Panc1 (cell line): ENCODE results near the gene DUSP15. TPM values are rescaled to one million over a fixed set of nuclear protein-coding genes. Genes with fewer than 3 reads are reported as not detected.
"Not testable (repeated sequence)": the region's sequence is repeated elsewhere in the genome, so short reads cannot be mapped to it uniquely, and the experiment has no call there.

ENCODE experiments used
- ATAC-seq: fragments of 200-7000 bp; cut with Tn5 transposase; 2 replicates; pipeline ENCODE4 v1.9.1; 2020; ENCODE audit warnings: mild to moderate bottlenecking, moderate library complexity
- BruUV-seq: library from RNA; stranded (reverse); fragments of 400-500 nt; replicated peaks from 2 replicates; lab custom pipeline; 2021; lab: Mats Ljungman, UMichigan
- CTCF ChIA-PET: fragments of 300-600 bp; sonication (Branson Sonifier 250); formaldehyde crosslinking; loops from one replicate; lab custom pipeline; 2022; ENCODE audit warnings: antibody characterized with exemption; lab: Charles Lee
- POLR2A ChIA-PET: fragments of 300-600 bp; sonication (Branson Sonifier 250); formaldehyde crosslinking; loops from one replicate; lab custom pipeline; 2022; ENCODE audit warnings: antibody characterized with exemption; lab: Charles Lee
- DNase-seq: peaks from one replicate; pipeline ENCODE4 v3.0.0-alpha.2; 2010; ENCODE audit warnings: low read depth, low spot score
- H3K27ac ChIP-seq: 2 replicates; pipeline ENCODE4 v1.5.1; 2011; ENCODE audit warnings: mild to moderate bottlenecking, low read length, inconsistent platforms
- H3K27me3 ChIP-seq: fragments of 200-500 bp; sonication (Bioruptor generic); 2 replicates; pipeline ENCODE4 v1.6.0; 2014; ENCODE audit warnings: low read length, inconsistent platforms; ENCODE audit not compliant: control insufficient read depth, insufficient read depth
- H3K36me3 ChIP-seq: fragments of 200-500 bp; sonication (Bioruptor generic); 2 replicates; pipeline ENCODE4 v1.5.1; 2014; ENCODE audit warnings: inconsistent platforms, mild to moderate bottlenecking, low read length, moderate library complexity; ENCODE audit not compliant: control insufficient read depth, insufficient read depth
- H3K4me1 ChIP-seq: 2 replicates; pipeline ENCODE4 v1.5.1; 2011; ENCODE audit warnings: inconsistent platforms, mild to moderate bottlenecking, low read length, moderate library complexity; ENCODE audit not compliant: control insufficient read depth, insufficient read depth
- H3K4me3 ChIP-seq, 2 experiments: 2 replicates each; pipeline ENCODE4 v1.5.1; 2011 to 2012; ENCODE audit warnings: low read depth in 2 of 2, low read length in 2 of 2, mild to moderate bottlenecking in 2 of 2, inconsistent platforms in 1 of 2, moderate library complexity in 1 of 2
- H3K9me3 ChIP-seq: fragments of 200-500 bp; sonication (Bioruptor generic); 2 replicates; pipeline ENCODE4 v1.5.1; 2014; ENCODE audit warnings: low read depth, mild to moderate bottlenecking, inconsistent platforms, low read length, moderate library complexity; ENCODE audit not compliant: control insufficient read depth, insufficient read depth
- POLR2AphosphoS5 ChIP-seq: IDR thresholded peaks from 2 replicates; pipeline ENCODE4 v1.6.1; 2012; ENCODE audit warnings: mild to moderate bottlenecking, low read depth, low read length, moderate library complexity
- SIN3A ChIP-seq: IDR thresholded peaks from 2 replicates; pipeline ENCODE4 v1.6.1; 2012; ENCODE audit warnings: low read depth, mild to moderate bottlenecking, low read length, moderate library complexity, borderline replicate concordance; ENCODE audit not compliant: insufficient read depth
- TCF7L2 ChIP-seq: IDR thresholded peaks from 2 replicates; pipeline ENCODE4 v1.6.1; 2011; ENCODE audit warnings: mild to moderate bottlenecking, low read depth, low read length, inconsistent platforms
- in situ Hi-C: cut with HindIII; loops from 2 replicates; pipeline ENCODE4 v1.10.0; 2016; ENCODE audit warnings: low sequenced_read_pairs, low pct_unique_long_range_greater_than_20kb
- intact Hi-C: fragments of 100-400 bp; cut with micrococcal nuclease; formaldehyde crosslinking; loops from one replicate; pipeline ENCODE4 v1.10.0; 2022; ENCODE audit not compliant: unreplicated experiment
- total RNA-seq: library from RNA; stranded (reverse); gene quantifications from one replicate; pipeline ENCODE4 v1.2.1, GENCODE V29; 2021; ENCODE audit not compliant: unreplicated experiment
- TF ChIP-seq, protein P1 (sequence below): fragments of 450-650 bp; IDR thresholded peaks from 2 replicates; pipeline ENCODE4 v1.5.1; 2017; ENCODE audit warnings: mild to moderate bottlenecking
- TF ChIP-seq, protein P2 (sequence below), 2 experiments: IDR thresholded peaks; 2 replicates each; pipeline ENCODE4 v1.6.1; 2011 to 2012; ENCODE audit warnings: low read depth in 2 of 2, control low read depth in 1 of 2, low read length in 1 of 2, mild to moderate bottlenecking in 1 of 2, moderate library complexity in 1 of 2; ENCODE audit not compliant: insufficient read depth in 1 of 2

DUSP15 gene
- total RNA-seq, 1 experiment from 2014 or later = 23.6 TPM

DNA sequence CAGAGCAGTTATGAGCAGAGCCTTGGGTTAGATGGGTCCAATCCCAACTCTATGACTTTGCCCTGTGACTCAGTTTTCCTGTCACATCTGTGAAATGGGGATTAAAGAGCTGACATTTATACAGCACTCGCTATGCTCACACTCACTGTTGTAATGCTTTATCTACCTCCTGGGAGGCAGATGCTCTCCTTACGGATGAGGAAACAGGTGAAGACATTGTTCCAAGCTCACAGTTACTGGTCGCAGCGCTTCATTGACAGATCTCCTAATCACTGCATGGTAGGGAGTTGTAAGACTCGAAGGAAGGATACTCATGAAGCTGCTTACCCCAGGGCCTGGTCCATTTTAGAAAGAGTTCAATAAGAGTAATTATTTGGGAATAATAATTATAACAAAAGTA is 54.1 kb downstream of the DUSP15 start:
- DNase-seq (no peak), ATAC-seq (no peak)
- Histone ChIP-seq H3K9me3 (no peaks in the 10 kb centered on the region), H3K27me3 (no peaks in the 10 kb centered on the region), H3K36me3 (no peaks in the 10 kb centered on the region), H3K4me3 (no peak overlapping the region), H3K4me1 (peaks cover 31% of the 10 kb centered on the region), H3K27ac (peak overlapping the region; percentile 44)
- TF ChIP-seq, protein P1, sequence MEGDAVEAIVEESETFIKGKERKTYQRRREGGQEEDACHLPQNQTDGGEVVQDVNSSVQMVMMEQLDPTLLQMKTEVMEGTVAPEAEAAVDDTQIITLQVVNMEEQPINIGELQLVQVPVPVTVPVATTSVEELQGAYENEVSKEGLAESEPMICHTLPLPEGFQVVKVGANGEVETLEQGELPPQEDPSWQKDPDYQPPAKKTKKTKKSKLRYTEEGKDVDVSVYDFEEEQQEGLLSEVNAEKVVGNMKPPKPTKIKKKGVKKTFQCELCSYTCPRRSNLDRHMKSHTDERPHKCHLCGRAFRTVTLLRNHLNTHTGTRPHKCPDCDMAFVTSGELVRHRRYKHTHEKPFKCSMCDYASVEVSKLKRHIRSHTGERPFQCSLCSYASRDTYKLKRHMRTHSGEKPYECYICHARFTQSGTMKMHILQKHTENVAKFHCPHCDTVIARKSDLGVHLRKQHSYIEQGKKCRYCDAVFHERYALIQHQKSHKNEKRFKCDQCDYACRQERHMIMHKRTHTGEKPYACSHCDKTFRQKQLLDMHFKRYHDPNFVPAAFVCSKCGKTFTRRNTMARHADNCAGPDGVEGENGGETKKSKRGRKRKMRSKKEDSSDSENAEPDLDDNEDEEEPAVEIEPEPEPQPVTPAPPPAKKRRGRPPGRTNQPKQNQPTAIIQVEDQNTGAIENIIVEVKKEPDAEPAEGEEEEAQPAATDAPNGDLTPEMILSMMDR = no peak
- no peak for TF ChIP-seq POLR2AphosphoS5
- TF ChIP-seq TCF7L2 = no peak
- no peak for TF ChIP-seq SIN3A
- TF ChIP-seq, protein P2, sequence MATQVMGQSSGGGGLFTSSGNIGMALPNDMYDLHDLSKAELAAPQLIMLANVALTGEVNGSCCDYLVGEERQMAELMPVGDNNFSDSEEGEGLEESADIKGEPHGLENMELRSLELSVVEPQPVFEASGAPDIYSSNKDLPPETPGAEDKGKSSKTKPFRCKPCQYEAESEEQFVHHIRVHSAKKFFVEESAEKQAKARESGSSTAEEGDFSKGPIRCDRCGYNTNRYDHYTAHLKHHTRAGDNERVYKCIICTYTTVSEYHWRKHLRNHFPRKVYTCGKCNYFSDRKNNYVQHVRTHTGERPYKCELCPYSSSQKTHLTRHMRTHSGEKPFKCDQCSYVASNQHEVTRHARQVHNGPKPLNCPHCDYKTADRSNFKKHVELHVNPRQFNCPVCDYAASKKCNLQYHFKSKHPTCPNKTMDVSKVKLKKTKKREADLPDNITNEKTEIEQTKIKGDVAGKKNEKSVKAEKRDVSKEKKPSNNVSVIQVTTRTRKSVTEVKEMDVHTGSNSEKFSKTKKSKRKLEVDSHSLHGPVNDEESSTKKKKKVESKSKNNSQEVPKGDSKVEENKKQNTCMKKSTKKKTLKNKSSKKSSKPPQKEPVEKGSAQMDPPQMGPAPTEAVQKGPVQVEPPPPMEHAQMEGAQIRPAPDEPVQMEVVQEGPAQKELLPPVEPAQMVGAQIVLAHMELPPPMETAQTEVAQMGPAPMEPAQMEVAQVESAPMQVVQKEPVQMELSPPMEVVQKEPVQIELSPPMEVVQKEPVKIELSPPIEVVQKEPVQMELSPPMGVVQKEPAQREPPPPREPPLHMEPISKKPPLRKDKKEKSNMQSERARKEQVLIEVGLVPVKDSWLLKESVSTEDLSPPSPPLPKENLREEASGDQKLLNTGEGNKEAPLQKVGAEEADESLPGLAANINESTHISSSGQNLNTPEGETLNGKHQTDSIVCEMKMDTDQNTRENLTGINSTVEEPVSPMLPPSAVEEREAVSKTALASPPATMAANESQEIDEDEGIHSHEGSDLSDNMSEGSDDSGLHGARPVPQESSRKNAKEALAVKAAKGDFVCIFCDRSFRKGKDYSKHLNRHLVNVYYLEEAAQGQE (IDR thresholded peaks at IDR 0.05; ENCODE audit: insufficient read depth in 1 of 2, low read depth in 2 of 2, low read length in 1 of 2) = no peak
- BruUV-seq = no TSS peak
- POLR2A ChIA-PET = interaction anchor here (0.5 kb wide), 1 partner anchor 237 kb away, joined by 12 read pairs; no protein-coding TSS in a partner anchor
- in situ Hi-C loops (no loop called here), intact Hi-C loops (no loop called here)
- CTCF ChIA-PET = no interaction called here

DNA sequence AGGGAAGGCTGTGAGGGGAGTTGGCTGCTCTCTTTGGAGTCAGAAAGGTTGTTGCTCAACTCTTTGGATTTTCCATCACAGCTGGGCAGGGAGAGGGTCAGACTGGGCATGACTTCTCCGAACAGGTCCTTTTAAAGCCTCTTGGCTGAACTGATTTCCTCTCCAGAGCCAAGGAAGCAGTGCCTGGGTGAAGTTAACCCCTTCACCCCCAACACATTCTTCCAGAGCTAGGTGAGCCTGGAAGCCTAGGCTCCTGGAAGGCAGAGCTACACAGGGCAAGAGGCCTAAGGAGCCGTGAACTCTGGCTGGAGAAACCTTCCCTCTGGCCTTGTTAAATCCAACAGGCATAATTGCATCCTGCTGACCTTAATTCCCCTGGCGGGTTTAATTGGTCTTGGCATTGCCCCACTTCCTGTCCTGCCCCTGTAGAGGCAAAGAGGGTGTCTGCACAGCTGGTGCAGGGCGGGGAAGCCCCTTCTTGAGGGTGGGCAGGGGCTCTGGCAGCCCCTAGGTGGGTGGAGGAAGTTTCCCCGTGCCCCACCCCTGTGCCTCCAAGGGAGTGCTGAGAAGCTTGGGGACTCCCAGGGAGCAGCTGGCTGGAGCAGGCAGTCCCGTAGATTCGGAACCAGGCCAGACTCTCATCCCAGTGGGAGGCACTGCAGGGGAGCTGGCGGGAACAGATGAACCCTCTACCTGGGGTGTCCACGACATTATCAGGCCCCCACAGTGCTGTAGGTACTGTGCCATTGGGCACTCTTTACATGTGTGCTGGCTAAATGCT is 54.7 kb downstream of the DUSP15 start:
- Histone ChIP-seq H3K4me3 (no peak overlapping the region), H3K27me3 (no peaks in the 10 kb centered on the region), H3K36me3 (no peaks in the 10 kb centered on the region), H3K9me3 (no peaks in the 10 kb centered on the region), H3K4me1 (peaks cover 31% of the 10 kb centered on the region), H3K27ac (peak overlapping the region; percentile 44)
- TF ChIP-seq, protein P1 = no peak
- TF ChIP-seq, protein P2 (IDR thresholded peaks at IDR 0.05; ENCODE audit: insufficient read depth in 1 of 2, low read depth in 2 of 2, low read length in 1 of 2) = 0 out of 4 replicates have a peak, but pooled peaks of 1 of the 2 experiments have one; percentile 13
- TF ChIP-seq SIN3A (no peak), POLR2AphosphoS5 (0 out of 2 replicates have a peak, but pooled peaks have one; percentile 2)
- POLR2A ChIA-PET = no interaction called here
- CTCF ChIA-PET = interaction anchor here (0.9 to 1.2 kb wide), 2 partner anchors 31 to 153 kb away, joined by 3 read pairs; no protein-coding TSS in a partner anchor
- intact Hi-C loops = no loop called here
- in situ Hi-C loops = no loop called here
- ATAC-seq = peak; percentile 58
- no TSS peak for BruUV-seq
- DNase-seq = no peak

DNA sequence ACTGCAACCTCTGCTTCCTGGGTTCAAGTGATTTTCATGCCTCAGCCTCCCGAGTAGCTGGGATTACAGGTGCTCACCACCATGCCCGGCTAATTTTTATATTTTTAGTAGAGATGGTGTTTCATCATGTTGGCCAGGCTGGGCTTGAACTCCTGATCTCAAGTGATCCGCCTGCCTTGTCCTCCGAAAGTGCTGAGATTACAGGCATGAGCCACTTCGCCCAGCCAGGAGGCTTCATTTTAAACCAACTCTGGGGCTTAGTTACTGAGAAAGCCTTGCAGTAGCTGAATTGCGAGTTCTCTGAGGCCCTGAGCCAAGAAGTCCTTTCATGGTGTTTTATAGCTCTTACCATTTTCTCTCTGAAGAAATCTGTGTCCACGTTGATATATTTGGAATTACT is 56.2 kb downstream of the DUSP15 start:
- in situ Hi-C loops = not testable (repeated sequence)
- POLR2A ChIA-PET = interaction anchor here (0.6 kb wide), 1 partner anchor 465 kb away, joined by 13 read pairs; no protein-coding TSS in a partner anchor

More for the DNA sequence above, 56.2 kb downstream of the DUSP15 start:
- BruUV-seq, H3K4me3 ChIP-seq, DNase-seq, H3K36me3 ChIP-seq, H3K9me3 ChIP-seq, ATAC-seq, intact Hi-C loops, H3K27ac ChIP-seq, H3K27me3 ChIP-seq: not testable (repeated sequence)
- CTCF ChIA-PET = interaction anchor here (0.7 kb wide), 1 partner anchor 181 kb away, joined by 5 read pairs; no protein-coding TSS in a partner anchor
- peaks cover 40% of the 10 kb centered on the region for H3K4me1 ChIP-seq
